ENCODE results near the gene RAB4B.

GRCh38 chr19:40739030-40739839 is 38.8 kb upstream of the RAB4B start:
- TF ChIP-seq NCOA2 (CRISPR knock-in tag; IDR thresholded peaks at IDR 0.05) (no peak), YY1 (IDR thresholded peaks at IDR 0.05; ENCODE audit: insufficient read depth, insufficient replicate concordance, low read depth, low read length) (no peak), SP1 (IDR thresholded peaks at IDR 0.05) (no peak), SP1 (CRISPR knock-in tag; IDR thresholded peaks at IDR 0.05) (no peak), FOXA1 (IDR thresholded peaks at IDR 0.05) (no peak), FOXA1 (CRISPR knock-in tag; IDR thresholded peaks at IDR 0.05) (no peak)
